Thoracic aorta (tissue), 2 donors: ENCODE data around the gene ZNF836. TPM values are rescaled to one million over a fixed set of nuclear protein-coding genes. Genes with fewer than 3 reads are reported as not detected.
A peak's percentile ranks its signal among the peaks of the same experiment; 100 is the strongest.

Experiments used
- ATAC-seq: fragments of 150-250 bp; one replicate; pipeline ENCODE4 v1.8.0; 2017; ENCODE audit warnings: low read depth; ENCODE audit not compliant: insufficient number of reproducible peaks, low FRiP score
- DNase-seq: peaks from one replicate; pipeline ENCODE4 v3.0.0-alpha.2; 2020; ENCODE audit warnings: low spot score
- H3K27ac ChIP-seq, 2 donors: fragments of 200-600 bp; sonication (generic); 1 replicate in 1 of 2; 2 replicates in 1 of 2; pipeline ENCODE4 v1.5.1; 2016; ENCODE audit warnings: mild to moderate bottlenecking in 2 of 2, moderate library complexity in 2 of 2
- H3K27me3 ChIP-seq: fragments of 200-600 bp; sonication (generic); replicated peaks from 2 replicates; pipeline ENCODE4 v1.6.0; 2016; ENCODE audit warnings: mild to moderate bottlenecking; ENCODE audit not compliant: insufficient read depth
- H3K36me3 ChIP-seq: fragments of 200-600 bp; sonication (generic); one replicate; pipeline ENCODE4 v1.5.1; 2016
- H3K4me1 ChIP-seq, 2 donors: fragments of 200-600 bp; sonication (generic); 1 replicate in 1 of 2; 2 replicates in 1 of 2; pipeline versions ENCODE4 v1.5.1 to v1.6.0; 2016; ENCODE audit warnings: low read depth in 2 of 2, mild to moderate bottlenecking in 1 of 2; ENCODE audit not compliant: control insufficient read depth in 1 of 2
- H3K4me3 ChIP-seq: fragments of 200-600 bp; sonication (generic); 2 replicates; pipeline ENCODE4 v1.5.1; 2016; ENCODE audit warnings: mild to moderate bottlenecking
- H3K9me3 ChIP-seq: fragments of 200-600 bp; sonication (generic); 2 replicates; pipeline ENCODE4 v1.5.1; 2016
- total RNA-seq, 2 donors: library from RNA; depleted of rRNA; stranded (reverse); fragments of >200 nt; gene quantifications; one replicate each; pipeline versions ENCODE4 v1.1.0 to v1.2.3, GENCODE V29; 2016
- TF ChIP-seq, protein P1 (sequence below): fragments of 200-600 bp; sonication (generic); IDR thresholded peaks from one replicate; pipeline ENCODE4 v1.5.1; 2019; ENCODE audit warnings: antibody characterized with exemption

ZNF836 gene
- total RNA-seq, 2 donors from 2014 or later: 8.4 to 29.3 TPM

DNA sequence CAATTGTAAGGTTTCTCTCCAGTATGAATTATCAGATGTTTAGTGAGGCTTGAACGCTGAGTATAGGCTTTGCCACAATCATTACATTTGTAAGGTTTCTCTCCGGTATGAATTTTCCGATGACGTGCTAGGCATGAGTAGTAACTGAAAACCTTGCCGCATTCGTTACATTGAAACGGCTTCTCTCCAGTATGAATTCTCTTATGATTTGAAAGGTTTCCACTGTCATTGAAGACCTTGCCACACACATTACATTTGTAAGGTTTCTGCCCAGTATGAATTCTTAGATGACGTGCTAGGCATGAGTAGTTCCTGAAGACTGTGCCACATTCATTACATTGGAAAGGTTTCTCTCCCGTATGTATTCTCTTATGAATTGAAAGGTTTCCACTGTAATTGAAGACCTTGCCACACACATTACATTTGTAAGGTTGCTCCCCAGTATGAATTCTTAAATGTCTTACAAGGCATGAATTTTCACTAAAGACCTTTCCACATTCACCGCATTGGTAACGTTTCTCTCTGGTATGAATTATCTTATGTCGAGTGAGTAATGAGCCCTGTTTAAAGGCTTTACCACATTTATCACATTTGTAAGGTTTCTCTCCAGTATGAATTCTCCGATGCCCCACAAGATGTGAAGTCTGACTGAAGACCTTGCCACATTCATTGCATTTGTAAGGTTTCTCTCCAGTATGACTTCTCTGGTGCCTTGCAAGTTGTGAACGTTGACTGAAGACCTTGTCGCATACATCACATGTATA is 15.6 kb downstream of the ZNF836 start:
- peaks cover 54% of the 10 kb centered on the region for H3K36me3 ChIP-seq

DNA sequence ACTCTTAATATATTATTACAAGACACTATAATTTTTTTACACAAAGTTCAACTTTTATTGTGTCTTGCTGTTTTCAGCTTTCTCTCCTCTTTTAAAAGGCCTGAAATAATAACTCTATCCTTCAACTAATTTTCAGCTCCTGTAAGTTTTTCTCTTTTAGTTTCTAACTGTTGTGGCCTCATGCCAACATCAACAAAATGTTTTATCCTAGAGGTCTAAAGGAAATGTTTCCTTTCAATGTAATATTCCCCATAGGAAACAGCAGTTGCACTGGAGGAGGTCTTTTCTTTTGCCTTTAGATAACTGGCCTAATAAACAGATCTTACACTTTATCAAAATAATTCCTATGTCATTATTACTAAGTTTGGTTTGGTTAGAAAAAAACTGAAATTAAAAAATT is 23.2 kb downstream of the ZNF836 start:
- Histone ChIP-seq H3K27me3 (no peaks in the 10 kb centered on the region), H3K9me3 (peaks cover 12% of the 10 kb centered on the region), H3K36me3 (no peaks in the 10 kb centered on the region), H3K4me1 (peaks cover 0 to 12% of the 10 kb centered on the region in 2 donors), H3K4me3 (no peak overlapping the region), H3K27ac (no peak overlapping the region)
- ATAC-seq (no peak), DNase-seq (no peak)
- TF ChIP-seq, protein P1, sequence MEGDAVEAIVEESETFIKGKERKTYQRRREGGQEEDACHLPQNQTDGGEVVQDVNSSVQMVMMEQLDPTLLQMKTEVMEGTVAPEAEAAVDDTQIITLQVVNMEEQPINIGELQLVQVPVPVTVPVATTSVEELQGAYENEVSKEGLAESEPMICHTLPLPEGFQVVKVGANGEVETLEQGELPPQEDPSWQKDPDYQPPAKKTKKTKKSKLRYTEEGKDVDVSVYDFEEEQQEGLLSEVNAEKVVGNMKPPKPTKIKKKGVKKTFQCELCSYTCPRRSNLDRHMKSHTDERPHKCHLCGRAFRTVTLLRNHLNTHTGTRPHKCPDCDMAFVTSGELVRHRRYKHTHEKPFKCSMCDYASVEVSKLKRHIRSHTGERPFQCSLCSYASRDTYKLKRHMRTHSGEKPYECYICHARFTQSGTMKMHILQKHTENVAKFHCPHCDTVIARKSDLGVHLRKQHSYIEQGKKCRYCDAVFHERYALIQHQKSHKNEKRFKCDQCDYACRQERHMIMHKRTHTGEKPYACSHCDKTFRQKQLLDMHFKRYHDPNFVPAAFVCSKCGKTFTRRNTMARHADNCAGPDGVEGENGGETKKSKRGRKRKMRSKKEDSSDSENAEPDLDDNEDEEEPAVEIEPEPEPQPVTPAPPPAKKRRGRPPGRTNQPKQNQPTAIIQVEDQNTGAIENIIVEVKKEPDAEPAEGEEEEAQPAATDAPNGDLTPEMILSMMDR: no peak

More for the DNA sequence above, 15.6 kb downstream of the ZNF836 start:
- ATAC-seq (no peak), DNase-seq (no peak)
- TF ChIP-seq, protein P1: no peak
- Histone ChIP-seq H3K9me3 (peaks cover 61% of the 10 kb centered on the region), H3K27me3 (no peaks in the 10 kb centered on the region), H3K4me3 (no peak overlapping the region), H3K27ac (no peak overlapping the region), H3K4me1 (peaks cover 0 to 4% of the 10 kb centered on the region in 2 donors)

DNA sequence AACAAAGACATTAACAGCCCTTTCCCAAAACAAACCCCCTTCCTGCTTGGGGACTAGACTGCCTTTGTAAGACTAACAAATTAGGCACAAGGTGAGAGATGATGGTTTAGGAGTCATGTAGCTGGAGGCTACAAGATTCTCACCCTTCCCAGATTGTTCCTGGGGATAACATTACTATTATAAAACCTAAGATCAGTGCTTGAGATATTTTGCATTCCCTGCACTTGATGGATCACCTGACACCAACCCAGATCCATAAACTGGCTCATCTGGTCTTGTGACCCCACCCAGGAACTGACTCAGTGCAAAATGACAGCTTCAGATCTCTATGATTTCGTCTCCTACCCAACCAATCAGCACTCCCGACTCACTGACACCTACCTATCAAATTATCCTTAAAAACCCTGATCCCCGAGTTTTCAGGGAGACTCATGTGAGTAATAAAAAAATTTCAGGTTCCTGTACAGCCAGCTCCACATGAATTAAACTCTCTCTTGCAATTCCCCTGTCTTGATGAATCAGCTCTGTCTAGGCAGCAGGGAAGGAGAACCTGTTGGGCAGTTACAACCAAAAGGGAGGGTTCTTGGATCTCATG is 29.3 kb downstream of the ZNF836 start:
- no peak for ATAC-seq
- H3K36me3 ChIP-seq: no peaks in the 10 kb centered on the region
- no peak for DNase-seq
- H3K27me3 ChIP-seq: no peaks in the 10 kb centered on the region
- H3K27ac ChIP-seq: no peak overlapping the region
- TF ChIP-seq, protein P1: no peak
- H3K4me1 ChIP-seq: peaks cover 12 to 19% of the 10 kb centered on the region in 2 donors
- H3K9me3 ChIP-seq: no peaks in the 10 kb centered on the region
- no peak overlapping the region for H3K4me3 ChIP-seq

DNA sequence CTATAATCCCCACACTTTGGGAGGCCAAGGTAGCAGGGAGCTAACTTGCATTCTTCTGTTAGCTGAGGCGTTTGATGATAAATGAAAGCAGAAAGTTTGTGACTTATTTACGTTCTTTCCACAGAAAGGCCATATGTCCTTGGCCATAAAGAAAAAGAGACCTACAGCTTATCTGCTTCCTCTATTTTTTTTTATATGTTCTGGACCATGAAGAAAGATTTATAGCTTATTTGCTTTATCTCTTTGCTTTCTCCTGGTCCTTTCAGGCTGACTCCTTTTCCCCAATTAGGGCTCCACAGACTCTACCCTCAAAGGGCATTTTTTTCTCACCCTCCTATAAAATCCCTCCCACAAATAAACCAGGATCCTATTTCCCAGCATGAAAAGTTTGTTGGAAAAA is 30.2 kb downstream of the ZNF836 start:
- Histone ChIP-seq H3K4me1 (peaks cover 12 to 19% of the 10 kb centered on the region in 2 donors), H3K36me3 (no peaks in the 10 kb centered on the region), H3K9me3 (no peaks in the 10 kb centered on the region), H3K27me3 (no peaks in the 10 kb centered on the region), H3K27ac (peak overlapping the region in 1 of 2 donors; percentile 98), H3K4me3 (no peak overlapping the region)
- no peak for DNase-seq
- ATAC-seq: no peak
- TF ChIP-seq, protein P1: no peak

DNA sequence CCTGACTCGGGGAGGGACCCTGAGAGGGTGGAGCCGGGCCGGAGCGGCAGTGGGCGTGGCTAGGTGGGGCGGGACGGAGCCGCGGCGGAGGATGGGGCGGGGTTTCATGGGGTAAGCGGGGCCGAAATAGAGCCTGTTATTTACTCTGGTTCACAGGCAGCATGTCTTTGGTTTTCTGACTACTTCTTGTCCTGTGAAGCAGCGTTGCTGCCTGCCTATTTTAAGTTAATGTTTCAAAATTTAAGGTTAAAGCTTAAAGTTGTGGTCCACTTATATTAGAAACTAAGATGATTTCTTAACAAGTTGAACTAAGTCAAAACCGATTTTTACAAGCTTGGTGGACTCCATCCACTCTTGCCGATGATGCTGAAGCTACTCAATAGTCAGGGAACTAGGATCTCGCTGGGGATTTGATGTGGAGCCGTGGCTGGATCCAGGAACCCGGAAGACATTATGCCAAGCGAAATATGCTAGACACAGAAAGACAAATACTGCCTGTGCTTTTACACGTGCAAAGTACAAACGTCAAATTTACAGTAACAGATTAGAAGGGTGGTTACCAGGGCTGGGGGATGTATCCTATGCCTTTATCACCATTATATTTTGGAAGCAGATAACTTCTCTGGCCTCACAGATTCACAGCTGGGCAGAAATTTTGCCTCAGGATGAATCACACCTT is 31.2 kb downstream of the ZNF836 start:
- DNase-seq (no peak), ATAC-seq (peak; percentile 95)
- TF ChIP-seq, protein P1: no peak

More for the DNA sequence above, 31.2 kb downstream of the ZNF836 start:
- Histone ChIP-seq H3K4me3 (peak overlapping the region; percentile 99), H3K36me3 (no peaks in the 10 kb centered on the region), H3K27ac (peak overlapping the region; percentile 62 to 98), H3K9me3 (no peaks in the 10 kb centered on the region), H3K27me3 (no peaks in the 10 kb centered on the region), H3K4me1 (peaks cover 12 to 19% of the 10 kb centered on the region in 2 donors)
